MM.1S (cell line): Measurements from ENCODE around the gene LDB1.

ENCODE experiments used
- DNase-seq: peaks from one replicate; pipeline ENCODE4 v3.0.0-alpha.2; 2015
- H2AFZ ChIP-seq: fragments of 300-600 bp; sonication (generic); 2 replicates; pipeline ENCODE4 v1.6.0; 2016; ENCODE audit warnings: antibody characterized with exemption, low read length
- H3F3A ChIP-seq: fragments of 300-600 bp; sonication (generic); 2 replicates; pipeline ENCODE4 v1.6.1; 2016; ENCODE audit warnings: mild to moderate bottlenecking, antibody characterized with exemption, low read length, moderate library complexity, mixed read lengths; ENCODE audit not compliant: insufficient read depth
- H3K27ac ChIP-seq: fragments of 300-600 bp; sonication (generic); 2 replicates; pipeline ENCODE4 v1.5.1; 2016; ENCODE audit warnings: mild to moderate bottlenecking, low read length
- H3K27me3 ChIP-seq: fragments of 300-600 bp; sonication (generic); replicated peaks from 2 replicates; pipeline ENCODE4 v1.6.0; 2016; ENCODE audit warnings: low read length; ENCODE audit not compliant: insufficient read depth
- H3K36me3 ChIP-seq: fragments of 300-600 bp; sonication (generic); replicated peaks from 2 replicates; pipeline ENCODE4 v1.6.1; 2016; ENCODE audit warnings: mild to moderate bottlenecking, low read length, mixed read lengths; ENCODE audit not compliant: insufficient read depth
- H3K4me1 ChIP-seq: fragments of 300-600 bp; sonication (generic); 2 replicates; pipeline ENCODE4 v1.6.1; 2016; ENCODE audit warnings: low read length, mixed read lengths
- H3K4me2 ChIP-seq: fragments of 300-600 bp; sonication (generic); 2 replicates; pipeline ENCODE4 v1.6.0; 2016; ENCODE audit warnings: low read depth, low read length
- H3K4me3 ChIP-seq: fragments of 300-600 bp; sonication (generic); 2 replicates; pipeline ENCODE4 v1.5.1; 2016; ENCODE audit warnings: low read length, mixed read lengths
- H3K79me2 ChIP-seq: fragments of 300-600 bp; sonication (generic); 2 replicates; pipeline ENCODE4 v1.6.1; 2016; ENCODE audit warnings: mixed run types, low read length, mixed read lengths
- H3K9ac ChIP-seq: fragments of 300-600 bp; sonication (generic); 2 replicates; pipeline ENCODE4 v1.6.1; 2016; ENCODE audit warnings: low read length, mixed read lengths
- H3K9me2 ChIP-seq: fragments of 300-600 bp; sonication (generic); replicated peaks from 2 replicates; pipeline ENCODE4 v1.6.1; 2016; ENCODE audit warnings: mild to moderate bottlenecking, low read length, mixed read lengths; ENCODE audit not compliant: insufficient read depth
- H3K9me3 ChIP-seq: fragments of 300-600 bp; sonication (generic); replicated peaks from 2 replicates; pipeline ENCODE4 v1.6.1; 2016; ENCODE audit warnings: mild to moderate bottlenecking, low read length, mixed read lengths; ENCODE audit not compliant: insufficient read depth
- H4K20me1 ChIP-seq: fragments of 300-600 bp; sonication (generic); 2 replicates; pipeline ENCODE4 v1.6.1; 2016; ENCODE audit warnings: mild to moderate bottlenecking, low read length, moderate library complexity, mixed read lengths; ENCODE audit not compliant: insufficient read depth
- CTCF ChIP-seq: fragments of 300-600 bp; sonication (generic); IDR thresholded peaks from 2 replicates; pipeline ENCODE4 v1.5.1; 2016; ENCODE audit warnings: antibody characterized with exemption, low read length, mixed read lengths
- EZH2 ChIP-seq: fragments of 300-600 bp; sonication (generic); optimal IDR thresholded peaks from 2 replicates; pipeline ENCODE3; 2017; ENCODE audit warnings: low read depth, mild to moderate bottlenecking, antibody characterized with exemption, low read length, mixed read lengths
- EZH2phosphoT487 ChIP-seq: fragments of 300-600 bp; sonication (generic); IDR thresholded peaks from 2 replicates; pipeline ENCODE4 v1.6.1; 2018; ENCODE audit warnings: antibody characterized with exemption, low read length

Gene LDB1

GRCh38 chr10:102159831-102160230 is 39.7 kb upstream of the LDB1 start:
- Histone ChIP-seq H3K4me2 (no peak overlapping the region), H2AFZ (no peak overlapping the region), H3F3A (peaks cover 18% of the 10 kb centered on the region), H3K27ac (no peak overlapping the region), H3K9me2 (no peaks in the 10 kb centered on the region), H4K20me1 (peaks cover 27% of the 10 kb centered on the region; the same call in 1 of the 2 replicates), H3K36me3 (peaks cover 52% of the 10 kb centered on the region), H3K9me3 (no peaks in the 10 kb centered on the region), H3K9ac (no peak overlapping the region), H3K4me1 (no peaks in the 10 kb centered on the region), H3K4me3 (no peak overlapping the region), H3K27me3 (no peaks in the 10 kb centered on the region), H3K79me2 (peaks cover 48% of the 10 kb centered on the region)
- TF ChIP-seq EZH2 (no peak), EZH2phosphoT487 (no peak), CTCF (no peak)
- no peak for DNase-seq

GRCh38 chr10:102159051-102159597 is 39.0 kb upstream of the LDB1 start:
- H3K9ac ChIP-seq: no peak overlapping the region
- peaks cover 18% of the 10 kb centered on the region for H3F3A ChIP-seq
- no peaks in the 10 kb centered on the region for H3K4me1 ChIP-seq
- TF ChIP-seq EZH2phosphoT487 (no peak), EZH2 (no peak), CTCF (no peak)
- no peaks in the 10 kb centered on the region for H3K9me2 ChIP-seq
- H3K36me3 ChIP-seq: peaks cover 55% of the 10 kb centered on the region
- no peaks in the 10 kb centered on the region for H3K9me3 ChIP-seq
- peaks cover 27% of the 10 kb centered on the region; the same call in 1 of the 2 replicates for H4K20me1 ChIP-seq
- no peak overlapping the region for H2AFZ ChIP-seq
- peaks cover 55% of the 10 kb centered on the region for H3K79me2 ChIP-seq
- H3K27ac ChIP-seq: no peak overlapping the region
- no peaks in the 10 kb centered on the region for H3K27me3 ChIP-seq
- H3K4me3 ChIP-seq: no peak overlapping the region
- DNase-seq: no peak
- H3K4me2 ChIP-seq: no peak overlapping the region

GRCh38 chr10:102157224-102157623 is 37.1 kb upstream of the LDB1 start:
- H3K27me3 ChIP-seq: no peaks in the 10 kb centered on the region
- no peak overlapping the region for H3K4me2 ChIP-seq
- DNase-seq: no peak
- H4K20me1 ChIP-seq: peaks cover 27% of the 10 kb centered on the region; the same call in 1 of the 2 replicates
- H2AFZ ChIP-seq: no peak overlapping the region
- peaks cover 19% of the 10 kb centered on the region for H3F3A ChIP-seq
- no peak overlapping the region for H3K27ac ChIP-seq
- no peaks in the 10 kb centered on the region for H3K4me1 ChIP-seq
- peaks cover 44% of the 10 kb centered on the region for H3K36me3 ChIP-seq
- no peaks in the 10 kb centered on the region for H3K9me2 ChIP-seq
- no peak overlapping the region for H3K4me3 ChIP-seq
- TF ChIP-seq CTCF: no peak
- TF ChIP-seq EZH2phosphoT487: no peak
- no peak for TF ChIP-seq EZH2
- H3K79me2 ChIP-seq: peaks cover 74% of the 10 kb centered on the region
- H3K9ac ChIP-seq: no peak overlapping the region
- no peaks in the 10 kb centered on the region for H3K9me3 ChIP-seq
